HCT116 (cell line): ENCODE data around the gene CYP21A2.
"Not testable (repeated sequence)": the region's sequence is repeated elsewhere in the genome, so short reads cannot be mapped to it uniquely, and the experiment has no call there.

Experiments used
- CEBPB ChIP-seq: IDR thresholded peaks from 2 replicates; pipeline ENCODE4 v1.6.1; 2012; ENCODE audit warnings: low read depth
- CTCF ChIP-seq, 3 experiments: fragments of 200-600 bp in 1 of 3; sonication (generic) in 1 of 3; IDR thresholded peaks in 2 of 3; conservative IDR thresholded peaks in 1 of 3; 2 replicates each; pipeline ENCODE4 v1.5.1; 2012 to 2017; ENCODE audit warnings: low read depth in 2 of 3, low read length in 2 of 3, antibody characterized with exemption in 1 of 3, borderline replicate concordance in 1 of 3, control low read depth in 1 of 3, mild to moderate bottlenecking in 1 of 3, mixed read lengths in 1 of 3, mixed run types in 1 of 3, moderate library complexity in 1 of 3; ENCODE audit not compliant: insufficient read depth in 1 of 3
- EGR1 ChIP-seq: IDR thresholded peaks from 2 replicates; pipeline ENCODE4 v1.6.1; 2012; ENCODE audit warnings: low read depth
- ELF1 ChIP-seq: IDR thresholded peaks from 2 replicates; pipeline ENCODE4 v1.6.1; 2012; ENCODE audit warnings: low read depth, borderline replicate concordance
- EZH2 ChIP-seq: fragments of 200-600 bp; sonication (generic); IDR thresholded peaks from 2 replicates; pipeline ENCODE4 v1.6.1; 2017; ENCODE audit warnings: antibody characterized with exemption, mixed run types
- POLR2A ChIP-seq: IDR thresholded peaks from 2 replicates; pipeline ENCODE4 v1.7.0; 2011; ENCODE audit warnings: borderline replicate concordance; ENCODE audit not compliant: insufficient read depth, insufficient read length; ENCODE audit errors: extremely low read depth
- POLR2AphosphoS5 ChIP-seq: IDR thresholded peaks from 2 replicates; pipeline ENCODE4 v1.6.1; 2011; ENCODE audit warnings: mild to moderate bottlenecking, low read depth, low read length, moderate library complexity
- RAD21 ChIP-seq: IDR thresholded peaks from 2 replicates; pipeline ENCODE4 v1.6.1; 2012; ENCODE audit warnings: low read depth, mild to moderate bottlenecking
- REST ChIP-seq: IDR thresholded peaks from 2 replicates; pipeline ENCODE4 v1.6.1; 2012; ENCODE audit warnings: low read depth
- SP1 ChIP-seq: IDR thresholded peaks from 2 replicates; pipeline ENCODE4 v1.6.1; 2012; ENCODE audit warnings: low read depth
- YY1 ChIP-seq: IDR thresholded peaks from 2 replicates; pipeline ENCODE4 v1.6.1; 2011; ENCODE audit warnings: low read length, low read depth, moderate library complexity, mild to moderate bottlenecking; ENCODE audit not compliant: insufficient replicate concordance; ENCODE audit errors: extremely low read depth
- ZBTB33 ChIP-seq: IDR thresholded peaks from 2 replicates; pipeline ENCODE4 v1.6.1; 2011; ENCODE audit warnings: mild to moderate bottlenecking, low read length, moderate library complexity; ENCODE audit not compliant: insufficient replicate concordance; ENCODE audit errors: extremely low read depth
- ZNF274 ChIP-seq: fragments of 200-500 bp; sonication (Bioruptor generic); IDR thresholded peaks from 2 replicates; pipeline ENCODE4 v1.6.1; 2014; ENCODE audit warnings: mild to moderate bottlenecking, low read depth, low read length, inconsistent platforms
- TF ChIP-seq, protein P1 (sequence below): IDR thresholded peaks from 2 replicates; pipeline ENCODE4 v1.6.1; 2012

- TF ChIP-seq POLR2A; SP1; POLR2AphosphoS5; CTCF (IDR thresholded peaks at IDR 0.05 in 2 of 3, conservative IDR thresholded peaks at IDR 0.05 in 1 of 3; ENCODE audit: borderline replicate concordance in 1 of 3, insufficient read depth in 1 of 3, low read depth in 2 of 3, low read length in 2 of 3); CEBPB; RAD21; EZH2; REST; ZBTB33; ZNF274; EGR1; YY1; ELF1: not testable (repeated sequence)
- TF ChIP-seq, protein P1, sequence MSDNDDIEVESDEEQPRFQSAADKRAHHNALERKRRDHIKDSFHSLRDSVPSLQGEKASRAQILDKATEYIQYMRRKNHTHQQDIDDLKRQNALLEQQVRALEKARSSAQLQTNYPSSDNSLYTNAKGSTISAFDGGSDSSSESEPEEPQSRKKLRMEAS: not testable (repeated sequence)
Observed at GRCh38 chr6:32008616-32009015, 29.6 kb upstream of the CYP21A2 start.
